Keratinocyte (primary cell): ENCODE data around the gene MUC15. TPM values are rescaled to one million over a fixed set of nuclear protein-coding genes. Genes with fewer than 3 reads are reported as not detected.

ENCODE experiments used
- DNase-seq: peaks from one replicate; pipeline ENCODE4 v3.0.0-alpha.2; 2011; ENCODE audit warnings: low read depth, missing footprints, low spot score
- FAIRE-seq: peaks from 2 replicates; lab custom pipeline; 2011; peaks lifted over from hg19 to GRCh38; lab: Jason Lieb, UNC
- H2AFZ ChIP-seq: 2 replicates; pipeline ENCODE4 v1.6.0; 2012; ENCODE audit warnings: low read length, control low read depth, inconsistent platforms; ENCODE audit not compliant: control insufficient read depth
- H3K27ac ChIP-seq: 2 replicates; pipeline ENCODE4 v1.5.1; 2011; ENCODE audit warnings: low read length; ENCODE audit not compliant: control insufficient read depth, insufficient read depth
- H3K27me3 ChIP-seq: 3 replicates; pipeline ENCODE4 v1.6.0; 2011; ENCODE audit warnings: low read length; ENCODE audit not compliant: control insufficient read depth, insufficient read depth; ENCODE audit errors: extremely low read depth
- H3K36me3 ChIP-seq, 2 experiments: 2 replicates in 1 of 2; 3 replicates in 1 of 2; pipeline ENCODE4 v1.5.1; 2011; ENCODE audit warnings: low read length in 2 of 2, mild to moderate bottlenecking in 1 of 2; ENCODE audit not compliant: control insufficient read depth in 2 of 2, insufficient read depth in 2 of 2; ENCODE audit errors: extremely low read depth in 1 of 2
- H3K4me1 ChIP-seq: 3 replicates; pipeline ENCODE4 v1.5.1; 2011; ENCODE audit warnings: low read length; ENCODE audit not compliant: control insufficient read depth, insufficient read depth; ENCODE audit errors: extremely low read depth
- H3K4me2 ChIP-seq: 3 replicates; pipeline ENCODE4 v1.6.0; 2011; ENCODE audit warnings: low read depth, low read length; ENCODE audit not compliant: control insufficient read depth, insufficient read depth; ENCODE audit errors: extremely low read depth
- H3K4me3 ChIP-seq, 3 experiments: fragments of 200-600 bp in 1 of 3; sonication (generic) in 1 of 3; 2 replicates in 2 of 3; 3 replicates in 1 of 3; pipeline ENCODE4 v1.5.1; 2011 to 2016; ENCODE audit warnings: low read length in 3 of 3, mild to moderate bottlenecking in 3 of 3, control low read depth in 2 of 3, inconsistent platforms in 1 of 3, low read depth in 1 of 3, mixed read lengths in 1 of 3, mixed run types in 1 of 3, moderate library complexity in 1 of 3; ENCODE audit not compliant: control insufficient read depth in 2 of 3, insufficient read depth in 2 of 3; ENCODE audit errors: extremely low read depth in 1 of 3
- H3K79me2 ChIP-seq: 2 replicates; pipeline ENCODE4 v1.6.0; 2012; ENCODE audit warnings: low read length; ENCODE audit not compliant: control insufficient read depth, insufficient read depth
- H3K9ac ChIP-seq: 3 replicates; pipeline ENCODE4 v1.6.0; 2011; ENCODE audit warnings: low read length; ENCODE audit not compliant: control insufficient read depth, insufficient read depth; ENCODE audit errors: extremely low read depth
- H3K9me1 ChIP-seq: 3 replicates; pipeline ENCODE4 v1.6.0; 2011; ENCODE audit warnings: low read length; ENCODE audit not compliant: control insufficient read depth, insufficient read depth; ENCODE audit errors: extremely low read depth
- H3K9me3 ChIP-seq: 2 replicates; pipeline ENCODE4 v1.5.1; 2012; ENCODE audit warnings: low read depth, low read length; ENCODE audit not compliant: control insufficient read depth
- H4K20me1 ChIP-seq: 3 replicates; pipeline ENCODE4 v1.6.0; 2011; ENCODE audit warnings: low read length; ENCODE audit not compliant: control insufficient read depth, insufficient read depth; ENCODE audit errors: extremely low read depth
- EZH2 ChIP-seq: IDR thresholded peaks from one replicate; pipeline ENCODE4 v1.6.1; 2012; ENCODE audit warnings: inconsistent platforms, mild to moderate bottlenecking, low read length, moderate library complexity
- dilution Hi-C: fragments of 300-500 bp; cut with MboI; formaldehyde crosslinking; loops from one replicate; pipeline ENCODE4 v1.7.0; 2020; ENCODE audit warnings: low sequenced_read_pairs; ENCODE audit not compliant: extremely low pct_ligation_motif_present
- polyA plus RNA-seq, 5 experiments: library from polyadenylated mRNA; depleted of rRNA in 3 of 5; stranded (reverse) in 3 of 5; stranded (forward) in 1 of 5; unstranded in 1 of 5; fragments of >200 nt; gene quantifications; 1 replicate in 1 of 5; 2 replicates in 3 of 5; 3 replicates in 1 of 5; pipeline versions ENCODE4 v1.2.1 to v1.2.3, GENCODE V29; 2011 to 2012; ENCODE audit warnings: missing spikeins in 2 of 5, low read depth in 1 of 5, low replicate concordance in 1 of 5
- TF ChIP-seq, protein P1 (sequence below), 3 experiments: IDR thresholded peaks in 1 of 3; conservative IDR thresholded peaks in 1 of 3; optimal IDR thresholded peaks in 1 of 3; 2 replicates in 2 of 3; 3 replicates in 1 of 3; pipeline versions ENCODE3 to v1.5.1; 2011; ENCODE audit warnings: low read length in 3 of 3, mild to moderate bottlenecking in 3 of 3, moderate library complexity in 2 of 3, control low read depth in 1 of 3, inconsistent platforms in 1 of 3; ENCODE audit not compliant: insufficient read depth in 2 of 3; ENCODE audit errors: extremely low read depth in 1 of 3

MUC15 gene
- polyA plus RNA-seq, 1 donor (not counting 4 experiments of a cell fraction or from before 2014, with no cell fraction given), result 1.5 TPM

DNA sequence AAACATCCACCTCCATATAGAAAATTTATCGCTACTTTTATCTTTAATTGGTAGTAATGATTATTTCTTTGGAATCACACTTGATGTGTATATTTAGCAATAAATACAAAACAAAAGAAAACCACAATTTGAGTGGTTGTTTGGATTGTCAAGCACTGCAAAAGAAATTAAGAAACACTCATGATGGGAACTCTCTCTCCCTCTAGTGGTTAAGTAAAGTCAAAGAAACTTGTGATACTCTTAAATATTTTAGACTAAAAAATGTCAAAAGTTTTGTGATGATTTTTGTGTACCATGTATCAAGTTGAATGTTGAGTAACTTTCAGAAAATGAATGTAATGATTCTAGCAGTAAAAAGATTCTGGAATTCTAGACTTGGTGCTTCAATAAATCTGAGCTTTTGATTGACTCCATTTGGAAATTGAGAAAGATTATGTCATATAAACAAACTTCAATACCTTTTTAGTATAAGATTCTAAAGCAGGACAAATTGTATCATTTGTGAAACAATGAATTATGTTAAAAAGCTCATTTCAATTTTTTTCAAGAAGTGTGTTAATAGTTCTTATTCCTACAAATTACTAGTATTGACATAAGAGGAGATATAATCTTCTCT, 20.8 kb downstream of the MUC15 start:
- Histone ChIP-seq H3K36me3 (no peaks in the 10 kb centered on the region), H3K9ac (no peak overlapping the region), H4K20me1 (no peaks in the 10 kb centered on the region), H3K4me1 (no peaks in the 10 kb centered on the region), H3K79me2 (no peaks in the 10 kb centered on the region), H3K9me3 (no peaks in the 10 kb centered on the region), H3K4me2 (no peak overlapping the region), H3K9me1 (no peaks in the 10 kb centered on the region), H3K27ac (no peak overlapping the region), H3K27me3 (no peaks in the 10 kb centered on the region), H3K4me3 (no peak overlapping the region), H2AFZ (no peak overlapping the region)
- no peak for TF ChIP-seq EZH2
- TF ChIP-seq, protein P1, sequence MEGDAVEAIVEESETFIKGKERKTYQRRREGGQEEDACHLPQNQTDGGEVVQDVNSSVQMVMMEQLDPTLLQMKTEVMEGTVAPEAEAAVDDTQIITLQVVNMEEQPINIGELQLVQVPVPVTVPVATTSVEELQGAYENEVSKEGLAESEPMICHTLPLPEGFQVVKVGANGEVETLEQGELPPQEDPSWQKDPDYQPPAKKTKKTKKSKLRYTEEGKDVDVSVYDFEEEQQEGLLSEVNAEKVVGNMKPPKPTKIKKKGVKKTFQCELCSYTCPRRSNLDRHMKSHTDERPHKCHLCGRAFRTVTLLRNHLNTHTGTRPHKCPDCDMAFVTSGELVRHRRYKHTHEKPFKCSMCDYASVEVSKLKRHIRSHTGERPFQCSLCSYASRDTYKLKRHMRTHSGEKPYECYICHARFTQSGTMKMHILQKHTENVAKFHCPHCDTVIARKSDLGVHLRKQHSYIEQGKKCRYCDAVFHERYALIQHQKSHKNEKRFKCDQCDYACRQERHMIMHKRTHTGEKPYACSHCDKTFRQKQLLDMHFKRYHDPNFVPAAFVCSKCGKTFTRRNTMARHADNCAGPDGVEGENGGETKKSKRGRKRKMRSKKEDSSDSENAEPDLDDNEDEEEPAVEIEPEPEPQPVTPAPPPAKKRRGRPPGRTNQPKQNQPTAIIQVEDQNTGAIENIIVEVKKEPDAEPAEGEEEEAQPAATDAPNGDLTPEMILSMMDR (optimal IDR thresholded peaks at IDR 0.05 in 1 of 3, IDR thresholded peaks at IDR 0.05 in 1 of 3, conservative IDR thresholded peaks at IDR 0.05 in 1 of 3; ENCODE audit: extremely low read depth in 1 of 3, insufficient read depth in 2 of 3, low read length in 3 of 3), result peak in 2 of 3 experiments; percentile 26 to 31
- no peak for DNase-seq
- FAIRE-seq, result no peak
- dilution Hi-C loops, result no loop called here

DNA sequence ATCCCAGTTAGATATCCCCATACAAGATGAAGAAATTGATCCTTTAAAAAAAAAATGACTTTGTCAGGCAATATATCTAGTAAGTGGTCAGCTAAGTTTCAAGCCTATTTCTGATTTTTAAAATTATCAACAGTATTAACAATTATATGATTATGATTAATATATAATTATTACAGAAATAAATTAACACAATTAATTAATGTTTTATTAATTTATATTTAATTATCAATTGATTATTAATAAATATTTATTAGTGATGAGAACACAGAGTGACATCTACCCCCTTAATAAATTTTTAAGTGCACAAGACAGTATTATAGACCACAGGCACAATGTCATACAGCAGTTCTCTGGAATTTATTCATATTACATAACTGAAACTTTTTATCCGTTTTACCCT, 22.0 kb downstream of the MUC15 start:
- H3K4me1 ChIP-seq, result no peaks in the 10 kb centered on the region
- no peak for FAIRE-seq
- no peak overlapping the region for H3K27ac ChIP-seq
- H3K79me2 ChIP-seq, result no peaks in the 10 kb centered on the region
- no peak overlapping the region for H3K4me3 ChIP-seq
- TF ChIP-seq, protein P1 (optimal IDR thresholded peaks at IDR 0.05 in 1 of 3, IDR thresholded peaks at IDR 0.05 in 1 of 3, conservative IDR thresholded peaks at IDR 0.05 in 1 of 3; ENCODE audit: extremely low read depth in 1 of 3, insufficient read depth in 2 of 3, low read length in 3 of 3), result no peak
- TF ChIP-seq EZH2, result no peak
- no peaks in the 10 kb centered on the region for H3K9me3 ChIP-seq
- no peak overlapping the region for H3K9ac ChIP-seq
- H2AFZ ChIP-seq, result no peak overlapping the region
- no peaks in the 10 kb centered on the region for H3K9me1 ChIP-seq
- H4K20me1 ChIP-seq, result no peaks in the 10 kb centered on the region
- H3K27me3 ChIP-seq, result no peaks in the 10 kb centered on the region
- DNase-seq, result no peak
- no peak overlapping the region for H3K4me2 ChIP-seq
- dilution Hi-C loops, result no loop called here
- no peaks in the 10 kb centered on the region for H3K36me3 ChIP-seq
